Measurements from ENCODE around the gene FRZB.

Gene FRZB, protein sequence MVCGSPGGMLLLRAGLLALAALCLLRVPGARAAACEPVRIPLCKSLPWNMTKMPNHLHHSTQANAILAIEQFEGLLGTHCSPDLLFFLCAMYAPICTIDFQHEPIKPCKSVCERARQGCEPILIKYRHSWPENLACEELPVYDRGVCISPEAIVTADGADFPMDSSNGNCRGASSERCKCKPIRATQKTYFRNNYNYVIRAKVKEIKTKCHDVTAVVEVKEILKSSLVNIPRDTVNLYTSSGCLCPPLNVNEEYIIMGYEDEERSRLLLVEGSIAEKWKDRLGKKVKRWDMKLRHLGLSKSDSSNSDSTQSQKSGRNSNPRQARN

DNA sequence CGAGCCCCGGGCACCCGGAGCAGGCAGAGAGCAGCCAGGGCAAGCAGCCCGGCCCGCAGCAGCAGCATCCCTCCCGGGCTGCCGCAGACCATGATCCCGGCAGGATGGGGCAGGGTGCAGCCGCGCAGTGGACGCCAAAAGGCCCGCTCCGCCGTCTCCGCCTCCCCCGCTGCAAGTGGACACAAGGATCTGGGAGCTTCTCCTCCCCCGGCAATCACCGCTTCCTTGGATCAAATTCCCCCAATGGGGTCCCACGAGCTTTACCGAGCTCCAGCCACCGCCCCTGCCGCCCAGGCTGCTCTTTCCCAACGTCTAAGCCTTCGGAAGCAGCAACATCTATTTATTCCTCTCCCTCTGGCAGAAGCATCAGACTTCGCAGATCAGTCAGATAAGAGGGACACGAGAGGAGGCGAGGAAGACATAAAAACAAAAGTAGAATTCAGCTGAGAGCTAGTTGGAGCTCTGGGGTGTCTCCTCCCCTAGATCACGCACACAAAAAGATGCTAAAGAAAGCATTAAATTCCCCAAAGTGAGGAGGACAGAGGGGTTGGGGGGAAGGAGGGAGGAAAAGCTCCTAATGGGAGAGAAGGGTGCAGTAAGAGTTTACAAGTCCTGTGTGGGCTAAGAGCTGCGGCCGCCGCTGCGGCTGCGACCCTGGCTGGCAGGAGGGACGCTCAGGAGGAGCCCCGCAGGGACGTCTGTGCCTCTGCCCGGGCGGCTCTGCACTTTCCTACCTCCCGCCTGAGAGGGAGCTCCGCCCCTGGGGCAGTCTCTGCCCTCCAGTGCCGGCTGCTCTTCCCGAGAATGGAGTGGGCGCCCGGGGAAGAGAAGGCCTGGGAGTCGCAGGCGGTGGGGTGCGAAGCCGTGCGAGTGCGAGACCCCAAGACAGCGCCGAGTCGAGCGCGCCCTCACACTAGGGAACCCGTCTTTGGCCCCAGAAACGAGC is at the start of gene FRZB:
FRZB (minus strand) TSS at position 177 of the 946 bp plus-strand sequence; CDS start at position 92, 85 bp downstream.
- Mint-ChIP-seq H3K9me3 (no peaks in the 10 kb centered on the region), H3K27me3 (peaks cover 52% of the 10 kb centered on the region), H3K36me3 (no peaks in the 10 kb centered on the region), H3K4me3 (peak within 1 kb of the TSS; percentile 67), H3K27ac (no peak within 1 kb of the TSS), H3K4me1 (peaks cover 23% of the 10 kb centered on the region)
- peak; percentile 43 for ATAC-seq

DNA sequence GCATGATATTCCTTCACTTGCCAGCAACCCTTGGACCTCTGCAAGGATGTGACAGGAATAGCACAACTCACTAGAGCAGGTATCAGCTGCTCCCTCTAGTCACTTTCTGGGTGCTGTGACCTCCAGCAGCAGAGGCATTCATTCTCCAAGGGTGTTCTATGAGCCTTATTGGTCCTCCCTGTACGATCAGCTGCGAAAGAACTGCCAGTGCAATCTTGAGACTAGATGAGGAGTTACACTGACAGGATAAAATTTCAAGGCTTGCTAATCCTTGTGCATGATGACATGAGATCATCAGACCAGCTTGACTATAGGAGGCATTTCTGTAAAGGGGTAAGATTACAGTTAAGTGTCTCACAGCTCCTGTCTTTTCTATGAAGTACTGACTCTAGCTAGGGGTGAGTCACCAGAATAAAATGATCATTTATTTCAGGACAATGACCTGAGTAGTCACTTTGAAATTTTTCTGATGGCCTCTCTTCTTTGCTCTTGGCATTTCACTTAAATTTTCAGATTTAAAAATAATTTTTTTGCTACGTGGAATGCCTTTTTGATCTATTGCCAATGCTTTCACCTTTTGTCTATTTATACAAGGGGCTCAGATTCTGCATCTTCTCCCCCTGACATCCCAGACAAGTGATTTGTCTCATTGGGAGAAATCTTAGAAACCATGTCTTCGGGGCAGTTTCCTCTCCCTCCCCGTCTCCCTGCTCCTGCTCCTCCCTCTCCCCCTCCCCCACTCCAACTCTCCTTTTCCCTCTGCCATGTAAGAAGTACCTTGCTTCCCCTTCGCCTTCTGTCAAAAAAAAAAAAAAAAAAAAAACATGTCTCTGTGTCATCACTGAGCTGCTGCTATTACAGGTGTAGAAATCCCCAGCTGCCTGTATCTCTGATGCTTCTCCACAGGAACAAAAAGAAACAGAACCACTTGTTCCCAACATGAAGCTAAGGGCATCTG is 49.2 kb upstream of the FRZB start:
- H3K4me3 Mint-ChIP-seq = no peak overlapping the region
- peaks cover 22% of the 10 kb centered on the region for H3K27me3 Mint-ChIP-seq
- H3K36me3 Mint-ChIP-seq = no peaks in the 10 kb centered on the region
- ATAC-seq = no peak
- H3K27ac Mint-ChIP-seq = no peak overlapping the region
- no peaks in the 10 kb centered on the region for H3K4me1 Mint-ChIP-seq
- no peaks in the 10 kb centered on the region for H3K9me3 Mint-ChIP-seq

DNA sequence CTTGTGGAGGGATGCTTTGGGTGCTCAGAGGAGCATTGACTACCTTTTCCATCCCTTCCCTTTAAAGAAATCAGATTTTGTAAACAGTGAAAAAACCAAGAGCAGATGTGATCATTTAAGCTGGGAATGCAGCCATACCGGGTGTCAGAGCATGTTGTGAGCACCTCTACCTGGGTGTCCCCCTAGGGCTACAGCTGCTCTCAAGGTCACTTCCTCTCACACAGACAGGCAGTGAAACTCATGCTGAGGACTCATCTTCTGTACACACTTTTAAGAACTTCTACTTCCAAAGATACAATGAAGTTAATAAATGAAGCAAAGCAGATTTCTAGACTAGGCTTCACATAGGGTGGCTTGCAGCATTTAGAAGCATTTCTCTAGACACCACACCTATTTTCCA is 48.4 kb upstream of the FRZB start:
- H3K9me3 Mint-ChIP-seq = no peaks in the 10 kb centered on the region
- peaks cover 22% of the 10 kb centered on the region for H3K27me3 Mint-ChIP-seq
- H3K4me3 Mint-ChIP-seq = no peak overlapping the region
- no peak for ATAC-seq
- H3K4me1 Mint-ChIP-seq = no peaks in the 10 kb centered on the region
- H3K27ac Mint-ChIP-seq = no peak overlapping the region
- no peaks in the 10 kb centered on the region for H3K36me3 Mint-ChIP-seq

DNA sequence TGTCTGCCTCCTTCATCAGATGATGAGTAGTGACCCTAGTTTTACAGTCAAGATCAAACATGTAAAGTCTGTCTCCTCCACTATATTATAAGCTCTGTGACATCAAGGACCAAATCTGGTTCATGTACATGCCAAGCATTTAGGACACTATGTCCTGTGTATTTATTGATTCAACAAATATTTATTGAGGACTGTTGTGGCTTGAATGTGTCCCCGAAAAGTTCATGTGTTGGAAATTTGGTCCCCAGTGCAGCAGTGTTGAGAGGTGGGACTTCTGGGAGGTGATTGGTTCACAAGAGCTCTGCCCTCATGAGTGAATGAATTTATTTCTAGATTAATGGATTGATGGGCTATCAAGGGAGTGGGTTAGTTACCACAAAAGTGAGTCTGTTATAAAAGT is 46.6 kb upstream of the FRZB start:
- no peaks in the 10 kb centered on the region for H3K4me1 Mint-ChIP-seq
- H3K36me3 Mint-ChIP-seq = no peaks in the 10 kb centered on the region
- H3K27ac Mint-ChIP-seq = no peak overlapping the region
- no peak for ATAC-seq
- peaks cover 22% of the 10 kb centered on the region for H3K27me3 Mint-ChIP-seq
- no peaks in the 10 kb centered on the region for H3K9me3 Mint-ChIP-seq
- no peak overlapping the region for H3K4me3 Mint-ChIP-seq

DNA sequence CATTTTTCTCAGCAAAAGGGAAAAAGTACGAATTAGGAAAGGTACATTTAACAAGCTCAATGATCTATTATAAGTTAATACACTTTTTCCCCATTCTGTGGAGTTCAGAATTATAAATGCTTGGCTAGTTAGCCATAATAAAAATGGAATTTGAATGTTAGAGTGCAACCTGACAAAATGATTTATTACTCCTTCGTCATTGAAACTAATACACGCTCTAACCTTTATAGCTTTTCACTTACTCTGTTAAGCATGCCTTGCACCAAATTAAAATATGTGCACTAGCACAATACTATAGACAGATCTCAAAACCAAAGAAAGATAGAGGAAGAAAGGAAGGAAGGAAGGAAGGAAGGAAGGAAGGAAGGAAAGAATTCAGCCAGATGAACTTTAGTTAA is 46.1 kb upstream of the FRZB start:
- Mint-ChIP-seq H3K27ac (no peak overlapping the region), H3K27me3 (peaks cover 22% of the 10 kb centered on the region), H3K9me3 (no peaks in the 10 kb centered on the region), H3K4me1 (no peaks in the 10 kb centered on the region), H3K36me3 (no peaks in the 10 kb centered on the region), H3K4me3 (no peak overlapping the region)
- ATAC-seq = no peak

DNA sequence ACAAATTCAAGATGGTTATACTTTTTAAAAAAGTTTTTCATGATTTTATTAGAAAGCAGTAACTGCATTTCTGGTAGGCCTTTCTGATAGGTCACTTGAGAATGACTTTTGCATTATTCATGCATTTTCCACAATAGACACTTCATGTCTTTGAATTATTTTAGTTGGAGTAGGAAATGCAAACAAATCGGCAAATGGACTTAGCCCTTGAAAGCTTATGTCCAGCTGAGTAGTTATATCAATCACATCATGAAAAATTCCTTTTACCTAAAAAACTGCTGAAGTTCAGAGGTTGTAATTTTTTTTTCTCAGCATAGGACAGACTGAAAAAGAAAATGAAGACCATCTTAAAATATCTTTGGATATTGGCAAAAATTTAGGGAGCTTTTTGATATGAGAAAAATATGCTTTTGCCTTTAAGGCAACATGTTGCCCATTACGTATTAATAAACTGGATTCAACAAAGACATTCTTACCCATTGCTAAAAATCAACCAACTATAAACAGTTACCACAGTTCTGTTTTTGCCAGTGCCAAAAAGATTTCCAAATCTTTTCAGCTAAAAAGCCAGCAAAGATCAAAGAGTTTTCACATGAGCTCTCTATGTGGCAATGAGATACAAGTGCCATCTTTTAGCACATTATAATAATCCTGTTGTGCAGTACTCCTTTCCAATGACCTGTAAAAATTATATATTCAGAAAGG is 45.5 kb upstream of the FRZB start:
- no peaks in the 10 kb centered on the region for H3K36me3 Mint-ChIP-seq
- no peaks in the 10 kb centered on the region for H3K4me1 Mint-ChIP-seq
- H3K9me3 Mint-ChIP-seq = no peaks in the 10 kb centered on the region
- peaks cover 22% of the 10 kb centered on the region for H3K27me3 Mint-ChIP-seq
- H3K4me3 Mint-ChIP-seq = no peak overlapping the region
- no peak for ATAC-seq
- H3K27ac Mint-ChIP-seq = no peak overlapping the region

DNA sequence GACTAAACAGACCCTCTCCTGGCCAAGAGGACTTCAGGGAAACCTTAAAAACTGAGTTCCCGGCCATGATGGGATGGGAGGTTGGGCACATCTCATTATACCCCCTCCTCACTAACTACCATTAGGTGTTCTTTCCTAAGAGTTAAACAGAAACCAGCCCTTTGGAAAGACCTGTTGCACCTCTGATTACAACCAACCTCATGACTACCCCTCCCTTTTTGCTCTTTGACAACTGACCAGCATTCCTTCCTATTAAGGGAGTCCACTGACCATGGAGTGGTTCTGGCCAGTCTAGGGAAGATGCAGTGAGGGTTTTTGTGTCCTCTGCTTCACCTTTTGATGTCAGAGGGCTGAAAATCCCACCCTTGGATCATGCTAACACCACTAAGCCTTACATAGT is 44.5 kb upstream of the FRZB start:
- Mint-ChIP-seq H3K27me3 (peaks cover 22% of the 10 kb centered on the region), H3K27ac (no peak overlapping the region), H3K4me1 (no peaks in the 10 kb centered on the region), H3K9me3 (no peaks in the 10 kb centered on the region), H3K4me3 (no peak overlapping the region), H3K36me3 (no peaks in the 10 kb centered on the region)
- ATAC-seq = no peak

DNA sequence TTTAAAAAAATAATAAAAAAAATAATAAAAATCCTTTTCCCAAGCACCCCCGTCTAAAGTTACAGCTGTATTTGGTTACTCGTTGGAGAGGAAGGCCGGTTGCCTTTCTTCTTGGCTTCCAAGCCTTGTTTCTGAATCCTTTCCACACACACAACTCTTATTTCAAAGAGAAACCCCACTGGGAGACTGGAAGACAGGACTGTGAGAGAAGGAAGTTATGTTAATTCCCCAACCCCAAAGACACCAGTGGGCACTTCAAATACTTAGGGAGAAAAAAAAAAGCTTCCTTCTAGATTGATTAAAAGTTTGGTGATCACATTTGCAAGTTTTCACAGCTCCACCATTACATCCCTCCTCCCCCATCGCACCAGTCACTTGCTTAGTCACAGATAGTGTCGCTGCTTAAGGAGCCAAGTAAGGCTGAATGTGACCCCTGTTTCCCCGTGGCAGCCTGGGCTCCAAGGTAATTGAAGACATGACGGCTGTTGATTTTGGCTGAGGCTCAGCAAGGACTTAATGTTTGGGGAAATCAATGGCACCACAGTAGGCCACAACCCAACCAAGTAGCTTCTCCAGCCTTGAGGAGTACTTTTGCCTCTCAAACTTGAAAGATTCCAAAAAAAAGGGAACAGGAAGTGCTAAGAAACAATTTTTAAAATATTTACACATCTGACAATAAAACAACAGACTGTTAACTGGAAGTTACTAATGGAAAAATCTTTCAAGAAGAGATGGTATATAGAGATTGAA is 40.8 kb upstream of the FRZB start:
- no peak overlapping the region for H3K4me3 Mint-ChIP-seq
- H3K27ac Mint-ChIP-seq = no peak overlapping the region

DNA sequence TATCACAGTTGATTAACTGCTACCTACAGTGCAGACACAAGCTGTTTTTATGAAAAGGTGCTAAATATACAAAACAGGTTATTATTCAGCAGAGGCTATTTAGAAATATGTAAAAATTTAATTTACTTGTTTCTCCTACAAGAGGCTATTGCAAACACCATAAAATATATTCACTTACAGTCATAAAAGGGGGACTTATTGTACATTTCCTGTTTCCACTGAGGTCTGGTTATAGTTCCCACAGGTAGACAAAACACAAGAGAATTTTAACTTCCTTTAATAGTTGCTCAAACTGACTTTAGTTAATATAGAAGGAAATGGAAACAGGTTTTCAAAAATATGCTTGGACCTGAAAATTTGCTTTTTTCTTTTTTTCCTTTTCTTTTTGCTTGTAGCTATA is 40.0 kb upstream of the FRZB start:
- Mint-ChIP-seq H3K27ac (no peak overlapping the region), H3K36me3 (no peaks in the 10 kb centered on the region), H3K4me3 (no peak overlapping the region), H3K4me1 (no peaks in the 10 kb centered on the region), H3K27me3 (no peaks in the 10 kb centered on the region), H3K9me3 (no peaks in the 10 kb centered on the region)
- ATAC-seq = no peak

More for the DNA sequence above, 40.8 kb upstream of the FRZB start:
- H3K36me3 Mint-ChIP-seq = no peaks in the 10 kb centered on the region
- H3K9me3 Mint-ChIP-seq = no peaks in the 10 kb centered on the region
- no peak for ATAC-seq
- peaks cover under 1% of the 10 kb centered on the region for H3K27me3 Mint-ChIP-seq
- no peaks in the 10 kb centered on the region for H3K4me1 Mint-ChIP-seq

DNA sequence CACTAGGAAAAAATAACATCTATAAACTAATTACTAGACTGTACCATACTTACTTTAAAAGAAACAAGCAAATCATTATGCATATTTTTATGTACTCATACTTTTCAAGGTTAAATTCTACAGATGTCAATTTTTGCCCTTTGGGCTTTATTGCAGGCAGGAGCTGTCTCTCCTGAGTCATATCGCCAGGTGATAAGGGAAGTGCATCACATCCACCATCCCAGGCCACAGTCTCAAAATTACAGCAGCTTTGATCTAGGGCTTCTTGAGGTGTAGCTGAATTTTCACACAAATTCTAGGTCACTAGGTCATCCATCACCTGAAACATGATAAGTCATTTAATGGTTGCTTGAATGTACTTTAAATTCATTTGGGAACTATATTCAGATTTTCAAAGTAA is 38.4 kb upstream of the FRZB start:
- no peak overlapping the region for H3K4me3 Mint-ChIP-seq

DNA sequence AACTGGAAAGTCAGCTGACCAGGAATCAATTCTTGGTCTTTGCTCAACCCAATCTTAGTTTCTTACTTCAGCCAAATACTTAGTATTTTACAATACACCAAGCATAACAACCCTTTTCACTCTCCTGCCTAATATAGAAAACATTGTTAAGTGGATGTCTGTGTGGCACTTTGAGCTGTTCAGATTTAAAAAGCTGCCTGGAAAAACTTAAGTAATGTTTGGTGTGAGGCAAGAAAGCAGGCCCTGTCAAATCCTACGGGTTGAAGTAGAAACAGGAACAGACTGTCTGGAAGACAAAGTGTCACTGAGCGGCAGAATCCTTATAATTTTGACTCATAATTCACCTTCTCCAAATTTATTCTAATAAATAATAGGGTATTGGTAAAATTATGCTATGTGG is 37.1 kb upstream of the FRZB start:
- Mint-ChIP-seq H3K36me3 (no peaks in the 10 kb centered on the region), H3K9me3 (no peaks in the 10 kb centered on the region), H3K4me1 (no peaks in the 10 kb centered on the region), H3K27ac (no peak overlapping the region), H3K27me3 (no peaks in the 10 kb centered on the region), H3K4me3 (no peak overlapping the region)
- ATAC-seq = no peak

More for the DNA sequence above, 38.4 kb upstream of the FRZB start:
- Mint-ChIP-seq H3K27ac (no peak overlapping the region), H3K9me3 (no peaks in the 10 kb centered on the region), H3K27me3 (no peaks in the 10 kb centered on the region), H3K4me1 (no peaks in the 10 kb centered on the region), H3K36me3 (no peaks in the 10 kb centered on the region)
- no peak for ATAC-seq

DNA sequence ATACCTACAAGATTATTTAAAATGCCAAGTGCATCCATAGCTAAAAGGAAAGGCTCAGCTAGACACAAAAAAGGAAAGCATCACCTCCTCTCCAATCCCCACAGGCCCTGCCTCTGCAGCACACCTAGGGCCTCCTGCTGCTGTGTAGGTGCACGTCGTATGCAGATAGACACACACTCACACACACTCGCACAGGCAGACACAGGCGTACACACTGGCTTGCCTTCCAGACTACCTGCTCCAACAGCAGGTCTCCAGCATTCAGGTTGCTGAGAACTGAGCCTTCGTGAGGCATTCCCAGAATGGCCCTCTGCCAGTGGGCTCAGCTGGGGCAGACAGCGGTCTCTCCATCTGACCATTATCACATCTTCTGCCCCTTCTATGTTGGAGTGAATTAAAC is 35.3 kb upstream of the FRZB start:
- peak; percentile 25 for ATAC-seq
- H3K4me3 Mint-ChIP-seq = no peak overlapping the region
- H3K36me3 Mint-ChIP-seq = no peaks in the 10 kb centered on the region
- no peaks in the 10 kb centered on the region for H3K9me3 Mint-ChIP-seq
- no peak overlapping the region for H3K27ac Mint-ChIP-seq
- H3K4me1 Mint-ChIP-seq = no peaks in the 10 kb centered on the region
- peaks cover 3% of the 10 kb centered on the region for H3K27me3 Mint-ChIP-seq

DNA sequence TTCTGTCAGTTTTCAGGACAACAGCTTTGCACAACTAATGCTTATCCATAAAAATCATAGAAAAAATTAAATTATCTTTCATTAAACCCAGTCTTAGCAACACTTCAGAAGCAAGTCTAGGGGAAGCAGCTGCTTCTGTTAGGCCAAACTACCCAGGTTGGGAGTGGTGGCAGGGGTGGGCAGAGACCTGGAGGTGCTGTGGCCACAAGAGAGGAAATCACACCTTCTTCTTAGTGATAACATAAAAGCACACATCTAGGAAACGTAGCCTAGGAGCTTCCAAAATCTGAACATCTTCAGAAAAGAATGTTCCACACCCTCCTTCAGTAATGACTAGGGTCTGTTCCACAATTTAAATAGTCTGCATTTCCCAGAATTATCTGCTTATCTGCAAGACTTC is 32.3 kb upstream of the FRZB start:
- H3K4me3 Mint-ChIP-seq = no peak overlapping the region
- ATAC-seq = no peak
- H3K36me3 Mint-ChIP-seq = no peaks in the 10 kb centered on the region
- peaks cover 10% of the 10 kb centered on the region for H3K27me3 Mint-ChIP-seq
- no peak overlapping the region for H3K27ac Mint-ChIP-seq
- H3K9me3 Mint-ChIP-seq = no peaks in the 10 kb centered on the region
- no peaks in the 10 kb centered on the region for H3K4me1 Mint-ChIP-seq

DNA sequence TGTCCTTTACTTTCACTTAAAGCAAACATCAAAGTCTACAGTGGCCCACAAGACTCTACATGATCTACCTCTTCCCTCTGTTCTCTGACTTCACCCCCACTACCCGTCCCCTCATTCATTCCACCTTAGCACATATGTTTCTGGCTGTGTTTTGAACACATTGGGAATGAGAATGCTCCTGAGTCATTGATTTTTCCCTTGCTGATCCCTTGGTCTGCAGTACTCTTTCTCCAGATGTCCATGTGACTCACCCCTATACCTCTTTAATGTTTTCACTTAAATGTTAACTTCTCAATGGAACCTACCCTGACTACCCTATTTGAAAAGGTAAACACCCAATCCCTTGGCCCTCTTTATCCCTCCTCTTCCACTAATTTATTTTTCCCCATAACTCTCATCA is 30.7 kb upstream of the FRZB start:
- no peak overlapping the region for H3K27ac Mint-ChIP-seq
- H3K9me3 Mint-ChIP-seq = no peaks in the 10 kb centered on the region
- H3K36me3 Mint-ChIP-seq = no peaks in the 10 kb centered on the region
- no peaks in the 10 kb centered on the region for H3K4me1 Mint-ChIP-seq
- no peak for ATAC-seq
- peaks cover 10% of the 10 kb centered on the region for H3K27me3 Mint-ChIP-seq
- H3K4me3 Mint-ChIP-seq = no peak overlapping the region
